GM18520 (cell line): ENCODE data around the gene UMODL1.
"Not testable (repeated sequence)": the region's sequence is repeated elsewhere in the genome, so short reads cannot be mapped to it uniquely, and the experiment has no call there.

Experiments
- ATAC-seq: cut with Tn5 transposase; IDR thresholded peaks from one replicate; pipeline ENCODE4 v1.9.1; 2021; ENCODE audit not compliant: unreplicated experiment

UMODL1 gene

GRCh38 chr21:42060166-42060565 is 11.0 kb upstream of the UMODL1 start:
- ATAC-seq, result no peak

GRCh38 chr21:42061195-42061985 is 9.7 kb upstream of the UMODL1 start:
- ATAC-seq, result peak; percentile 30

DNA sequence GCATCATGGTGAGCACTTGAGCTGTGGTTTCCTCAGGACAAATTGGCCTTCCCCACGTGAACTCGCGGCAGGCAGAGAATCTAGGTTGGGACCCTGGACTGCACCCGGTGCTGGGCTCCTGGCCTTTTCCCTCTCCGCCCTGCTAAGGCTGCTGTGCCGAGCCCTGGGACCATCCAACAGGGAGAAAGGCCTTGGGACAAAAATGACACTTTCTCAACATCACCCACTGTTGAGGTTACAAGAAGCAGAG is 9.2 kb upstream of the UMODL1 start:
- no peak for ATAC-seq

DNA sequence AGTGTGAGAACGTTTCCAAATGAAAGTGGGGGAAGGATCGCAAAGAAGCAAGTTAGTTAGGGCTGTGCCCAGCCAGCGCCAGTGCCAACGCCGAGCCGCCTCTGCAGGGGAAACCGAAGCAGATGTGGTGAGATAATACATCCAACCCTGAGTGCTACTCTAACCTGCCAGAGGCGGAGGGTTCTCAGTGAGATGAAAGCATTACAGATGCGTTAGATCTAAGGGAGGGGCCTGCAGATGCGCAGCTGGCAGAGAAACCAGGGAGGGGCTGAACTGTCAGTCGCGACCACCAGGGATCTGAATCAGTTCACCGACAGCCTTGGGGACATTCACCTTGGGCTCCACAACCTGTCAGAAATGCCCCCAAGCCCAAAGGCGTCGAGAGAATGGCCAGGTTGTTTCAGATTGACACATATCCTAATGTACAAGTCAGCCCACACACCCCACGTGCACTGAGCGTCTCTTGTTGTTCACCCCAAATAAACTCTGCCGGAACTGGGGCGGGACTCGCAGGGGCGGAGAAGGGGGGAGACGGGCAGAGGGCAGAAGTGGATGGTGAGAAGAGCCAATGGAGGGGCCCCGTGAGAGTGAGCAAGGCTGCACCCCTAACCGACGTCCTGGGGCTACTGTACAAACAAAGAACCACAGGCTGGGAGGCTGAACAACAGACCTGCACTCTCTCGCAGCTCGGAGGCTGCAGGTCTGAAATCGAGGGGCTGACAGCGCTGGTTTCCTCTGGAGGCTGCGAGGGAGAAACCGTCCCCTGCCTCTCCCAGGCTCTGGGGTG is 8.7 kb upstream of the UMODL1 start:
- ATAC-seq, result no peak

- no peak for ATAC-seq
These were observed 7.9 kb upstream of the UMODL1 start for GRCh38 chr21:42063191-42063570.

DNA sequence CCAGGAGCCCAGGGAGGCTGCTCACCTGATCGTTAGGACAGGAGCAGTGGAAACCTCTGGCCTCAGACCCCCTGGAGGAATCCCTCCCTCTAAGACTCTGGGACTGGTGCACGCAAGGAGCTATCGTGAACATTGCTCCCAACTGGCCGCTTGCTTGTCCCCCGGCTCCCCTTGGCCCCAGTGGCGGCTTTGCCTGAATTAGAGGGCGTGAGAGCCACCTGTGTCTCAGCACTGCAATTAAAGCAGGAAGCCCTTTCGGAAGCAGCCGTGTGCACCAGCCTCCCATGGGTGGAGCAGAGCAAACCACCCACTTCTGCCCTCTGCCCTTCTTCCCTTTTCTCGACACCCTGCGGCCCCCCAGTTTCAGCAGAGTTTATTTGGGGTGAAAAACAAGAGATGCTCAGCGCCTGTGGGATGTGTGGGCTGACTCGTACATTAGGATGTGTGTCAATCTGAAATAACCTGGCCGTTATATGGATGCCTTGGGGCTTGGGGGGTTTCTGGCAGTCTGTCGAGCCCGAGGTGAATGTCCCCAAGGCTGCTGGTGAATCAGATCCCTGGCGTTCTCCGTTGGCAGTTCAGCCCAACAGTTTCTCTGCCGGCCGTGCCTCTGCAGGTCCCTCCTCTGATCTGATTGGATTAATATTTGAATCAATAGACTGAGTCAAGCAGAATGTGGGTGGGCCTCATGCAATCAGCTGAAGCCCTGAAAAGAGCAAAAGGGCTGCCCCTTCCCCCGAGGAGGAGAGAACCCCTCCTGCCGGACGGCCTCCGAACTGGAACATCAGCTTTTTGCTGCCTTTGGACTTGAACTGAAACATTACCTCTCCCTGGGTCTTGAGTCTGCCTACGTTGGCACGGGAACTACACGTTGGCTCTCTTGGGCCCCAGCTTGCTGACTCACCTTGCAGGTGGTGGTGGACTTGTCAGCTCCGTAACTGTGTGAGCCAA is 7.3 kb upstream of the UMODL1 start:
- no peak for ATAC-seq

DNA sequence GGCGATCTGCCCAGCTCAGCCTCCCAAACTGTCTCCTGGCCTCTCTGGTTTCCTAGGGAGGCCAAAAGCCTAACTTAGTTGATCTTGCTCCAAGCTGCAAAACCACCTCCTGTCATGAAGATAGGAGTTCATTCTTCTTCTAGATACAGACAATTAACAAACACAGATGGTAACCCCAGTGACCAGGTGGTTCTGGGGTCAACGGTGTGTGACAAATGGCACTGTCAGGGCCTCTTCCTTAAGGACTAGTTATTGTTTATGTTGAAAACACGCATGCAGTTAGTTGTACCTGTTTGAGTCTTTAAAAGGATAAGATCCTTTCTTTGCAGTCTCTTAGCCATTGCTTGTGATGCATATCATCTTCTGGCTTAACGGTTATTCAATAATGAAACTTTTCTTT is 4.6 kb upstream of the UMODL1 start:
- no peak for ATAC-seq

DNA sequence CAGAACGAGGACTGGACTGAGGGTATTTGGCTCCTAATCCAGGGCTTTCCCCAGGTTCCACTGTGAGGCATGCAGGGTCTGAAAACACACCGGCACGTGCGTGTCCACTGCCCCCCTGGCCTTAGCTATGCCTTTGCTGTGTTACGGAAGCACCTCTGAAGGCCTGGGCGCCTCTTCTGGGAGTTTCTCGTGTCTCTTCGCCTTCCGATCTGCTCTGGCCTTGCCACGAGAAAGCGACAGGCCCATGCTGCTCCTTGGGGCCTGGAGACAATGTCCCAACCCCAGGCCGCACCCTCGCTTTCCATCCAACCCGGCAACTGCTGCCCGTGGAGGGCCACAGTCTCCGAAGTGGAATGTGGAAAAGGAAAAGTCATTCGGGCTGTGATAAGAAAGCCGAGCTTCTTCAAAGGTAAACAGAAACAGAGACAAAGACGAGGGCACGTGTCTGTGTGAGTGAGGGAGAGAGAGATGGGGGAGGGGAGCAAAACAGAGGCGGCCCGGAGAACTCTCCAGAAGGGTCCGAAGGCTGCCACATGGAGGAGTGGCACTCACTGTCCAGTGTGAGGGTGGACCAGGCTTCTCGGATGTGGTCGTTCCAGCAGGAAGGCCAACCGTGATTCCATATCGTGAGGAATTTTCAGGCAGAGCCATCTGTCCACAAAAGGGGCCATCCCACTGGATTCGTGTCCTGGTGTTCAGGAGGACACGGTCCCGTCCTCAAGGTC is 3.4 kb upstream of the UMODL1 start:
- no peak for ATAC-seq

DNA sequence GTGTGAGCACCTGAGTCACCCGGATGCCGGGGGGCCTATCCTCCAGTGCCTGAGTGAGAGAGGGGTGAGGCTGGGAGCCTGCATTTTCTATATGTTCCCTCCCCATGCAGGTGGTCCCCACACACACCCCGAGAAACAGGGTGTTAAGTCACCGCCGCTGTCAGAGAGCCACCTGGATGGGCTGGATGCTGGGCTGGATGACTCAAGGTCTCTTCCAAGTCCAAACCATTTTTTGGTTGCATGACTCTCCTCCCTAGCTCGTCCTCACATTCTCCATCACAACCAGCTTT is 2.9 kb upstream of the UMODL1 start:
- no peak for ATAC-seq

GRCh38 chr21:42068592-42068991 is 2.5 kb upstream of the UMODL1 start:
- ATAC-seq, result no peak

DNA sequence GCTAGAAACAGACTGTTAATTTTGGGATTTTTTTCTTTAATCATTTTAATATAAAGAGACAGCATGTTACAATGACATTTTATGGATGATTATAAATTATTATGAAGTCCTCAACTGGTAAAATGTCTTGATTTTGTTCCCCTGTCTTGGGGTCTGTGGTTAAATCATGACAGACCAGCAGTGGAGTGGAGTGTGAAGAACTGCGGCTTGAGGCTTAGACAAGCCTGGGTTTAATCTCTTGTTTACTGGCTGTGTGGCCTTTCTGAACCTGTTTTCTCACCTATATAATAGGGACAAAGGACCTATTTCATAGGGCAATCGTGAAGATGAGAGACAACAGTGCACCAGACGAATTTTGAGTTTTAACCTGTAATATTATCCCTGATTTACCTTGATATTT is 1.8 kb upstream of the UMODL1 start:
- no peak for ATAC-seq

DNA sequence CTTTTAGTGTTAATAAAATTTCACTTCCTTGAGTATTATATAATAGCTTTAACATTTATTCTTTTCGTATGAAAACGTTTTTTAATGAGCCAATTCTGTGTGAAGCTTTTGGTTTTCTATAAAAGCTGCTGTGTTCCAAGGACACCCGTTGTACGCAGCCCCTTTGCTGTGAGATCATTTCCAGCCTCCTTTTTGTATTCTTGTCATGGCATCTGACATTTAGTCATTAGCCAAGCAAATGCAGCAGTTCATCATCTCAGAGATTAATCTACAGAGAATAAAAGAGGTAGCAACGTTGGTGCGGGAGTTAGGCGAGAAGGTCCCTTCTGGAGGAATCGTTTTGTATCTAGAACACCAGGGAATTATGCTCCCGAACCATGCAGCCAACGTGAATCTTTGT is 1.3 kb upstream of the UMODL1 start:
- ATAC-seq, result no peak

DNA sequence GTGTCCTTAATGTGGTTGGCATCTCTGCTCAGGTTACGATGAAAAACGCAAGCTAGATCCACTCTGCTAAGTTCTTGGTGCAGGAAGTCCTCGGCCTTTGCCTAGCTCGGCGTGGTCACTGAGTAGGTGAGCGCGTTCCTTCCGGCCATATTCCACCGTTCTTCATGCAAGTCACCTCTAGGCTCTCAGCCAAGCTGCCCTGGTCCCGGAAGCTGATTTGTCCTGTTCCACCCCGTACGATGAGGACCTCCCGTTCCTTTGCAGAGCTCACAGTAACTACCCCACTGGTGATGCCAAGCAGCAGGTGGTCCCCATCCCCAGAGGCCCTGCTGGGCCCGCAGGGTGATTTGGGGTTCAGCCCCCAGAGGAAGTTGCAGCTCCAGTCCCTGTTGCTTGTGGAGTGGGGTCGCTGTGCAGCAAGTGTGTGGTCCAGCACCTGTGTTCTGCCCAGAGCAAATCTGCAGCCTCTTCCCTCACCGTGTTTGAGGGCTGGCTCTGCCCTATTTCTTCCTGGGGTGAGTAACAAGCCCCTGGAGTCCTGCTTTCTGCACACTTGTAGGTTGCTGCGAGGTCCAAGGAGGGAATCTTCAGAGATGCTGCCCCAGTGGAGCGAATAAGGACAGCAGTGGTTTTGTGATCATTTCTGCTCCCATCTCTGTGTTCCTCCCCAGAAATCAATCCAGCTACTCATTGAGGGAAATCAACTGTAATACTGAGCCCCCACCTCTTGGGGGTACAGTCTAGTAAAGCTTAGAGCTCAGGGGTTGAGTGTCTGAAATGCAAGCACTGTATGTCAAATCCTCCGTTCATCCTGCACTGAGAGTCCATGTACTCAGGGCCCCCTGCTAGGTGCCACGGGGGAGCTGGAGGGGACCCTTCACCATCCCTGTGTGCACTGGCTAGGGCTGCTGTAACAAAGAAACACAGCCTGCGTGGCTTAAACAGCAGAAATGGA is 2.3 kb downstream of the UMODL1 start:
- ATAC-seq, result no peak

- no peak for ATAC-seq
These were observed 4.8 kb downstream of the UMODL1 start for GRCh38 chr21:42075686-42076471.

DNA sequence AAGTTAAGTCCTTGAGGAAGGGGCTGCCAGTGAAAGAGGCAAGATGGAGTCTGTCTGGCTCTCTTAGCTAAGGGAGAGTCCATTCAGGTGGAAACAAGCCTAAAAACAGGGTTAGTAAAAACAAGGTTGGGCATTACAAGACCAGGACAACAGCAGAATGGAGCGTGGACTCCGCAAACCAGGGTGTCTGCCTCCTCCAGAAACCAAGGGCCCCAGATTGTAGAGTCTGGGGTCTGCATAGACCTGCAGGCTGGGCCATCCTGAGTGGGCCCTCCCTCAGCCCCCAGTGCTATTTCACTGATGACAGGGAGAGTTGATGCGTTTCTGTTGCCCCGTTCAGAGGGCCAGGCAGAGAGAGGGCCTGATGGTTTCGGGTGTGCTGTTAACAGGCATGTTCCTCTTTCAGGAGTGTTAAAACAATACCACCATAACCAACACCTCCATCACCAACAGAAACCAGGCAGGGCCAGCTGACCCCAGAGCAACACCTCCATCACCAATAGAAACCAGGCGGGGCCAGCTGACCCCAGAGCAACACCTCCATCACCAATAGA is 6.6 kb downstream of the UMODL1 start:
- ATAC-seq, result peak; percentile 95

GRCh38 chr21:42078247-42079007 is 7.3 kb downstream of the UMODL1 start:
- ATAC-seq, result not testable (repeated sequence)

GRCh38 chr21:42079008-42079938 is 8.2 kb downstream of the UMODL1 start:
- ATAC-seq, result no peak
